ENCODE data around the gene CNOT1.

CNOT1 gene

GRCh38 chr16:58507195-58507962, 122.2 kb downstream of the CNOT1 start:
- FAIRE-seq: no peak
- no peak for DNase-seq (ENCODE audit: extremely low spot score, insufficient read length, low read depth)

GRCh38 chr16:58506241-58507194, 123.1 kb downstream of the CNOT1 start:
- FAIRE-seq (no peak), DNase-seq (ENCODE audit: extremely low spot score, insufficient read length, low read depth) (no peak)

GRCh38 chr16:58503863-58504688, 125.5 kb downstream of the CNOT1 start:
- FAIRE-seq (no peak), DNase-seq (ENCODE audit: extremely low spot score, insufficient read length, low read depth) (no peak)

DNA sequence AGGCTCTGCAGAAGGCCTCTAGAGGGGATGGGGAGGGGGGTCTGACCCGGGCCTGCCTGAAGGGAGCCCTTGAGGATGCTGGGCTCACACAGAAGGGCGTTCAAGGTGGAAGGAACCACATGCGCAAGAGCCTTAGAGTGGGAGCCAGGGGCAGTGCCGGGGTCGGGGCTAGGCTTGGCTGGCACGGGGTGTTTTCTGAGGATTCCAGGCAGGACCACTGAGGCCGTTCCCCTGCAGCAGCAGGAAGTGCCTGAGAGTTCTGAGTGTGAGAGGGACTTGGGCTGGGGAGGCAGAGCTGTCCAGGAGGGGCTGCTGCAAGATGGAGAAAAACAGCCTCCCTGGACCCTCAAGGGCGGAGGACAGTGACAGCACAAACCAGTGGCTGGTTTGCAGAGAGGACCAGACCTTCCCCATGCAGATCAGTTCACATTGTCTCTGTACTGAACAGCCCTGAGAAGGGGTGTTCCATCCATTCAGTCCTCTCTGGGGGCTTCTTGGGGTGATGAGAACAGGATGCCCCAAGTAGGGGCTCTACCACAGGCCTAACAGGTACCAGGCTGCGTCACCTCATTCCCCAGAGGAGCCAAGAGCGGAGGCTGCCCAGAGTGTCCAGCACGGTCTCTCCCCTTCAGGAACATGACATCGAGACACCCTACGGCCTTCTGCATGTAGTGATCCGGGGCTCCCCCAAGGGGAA, 126.3 kb downstream of the CNOT1 start:
- FAIRE-seq: no peak
- no peak for DNase-seq (ENCODE audit: extremely low spot score, insufficient read length, low read depth)

DNA sequence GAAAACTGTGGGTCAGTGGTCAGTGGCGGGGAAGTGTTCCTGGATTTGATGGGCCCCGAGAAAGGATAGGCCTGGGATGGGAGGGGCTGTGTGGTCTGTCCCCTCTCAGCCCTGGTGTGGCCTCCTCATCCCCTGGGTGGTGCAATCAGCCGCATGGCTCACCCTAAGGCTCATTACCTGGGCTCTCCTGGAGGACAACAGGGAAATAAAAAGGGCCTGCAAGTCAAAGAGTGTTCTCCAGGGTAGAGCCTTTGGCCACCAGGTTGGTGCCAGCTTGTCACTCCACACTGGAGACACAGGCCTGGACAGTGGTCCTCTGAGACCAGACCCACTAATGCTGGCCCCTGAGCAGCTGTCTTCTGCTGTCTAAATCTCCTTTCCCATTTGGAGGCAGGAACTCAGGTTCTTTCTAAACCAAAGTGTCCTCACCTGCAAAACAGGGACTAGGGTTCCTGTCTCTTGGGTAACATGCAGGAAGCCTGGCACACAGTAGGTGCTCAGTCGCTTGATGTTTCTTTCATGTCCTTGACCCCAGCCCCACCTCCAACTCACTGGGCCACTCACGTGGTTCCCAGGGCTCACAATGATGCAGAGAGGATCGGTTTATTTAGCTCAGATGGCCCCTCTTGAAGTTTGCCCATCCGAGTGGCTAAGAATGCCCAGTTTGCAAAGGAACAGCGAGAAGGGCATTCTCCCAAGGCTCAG, 127.3 kb downstream of the CNOT1 start:
- FAIRE-seq (no peak), DNase-seq (ENCODE audit: extremely low spot score, insufficient read length, low read depth) (no peak)

GRCh38 chr16:58501242-58502131, 128.1 kb downstream of the CNOT1 start:
- DNase-seq (ENCODE audit: extremely low spot score, insufficient read length, low read depth): no peak
- no peak for FAIRE-seq

DNA sequence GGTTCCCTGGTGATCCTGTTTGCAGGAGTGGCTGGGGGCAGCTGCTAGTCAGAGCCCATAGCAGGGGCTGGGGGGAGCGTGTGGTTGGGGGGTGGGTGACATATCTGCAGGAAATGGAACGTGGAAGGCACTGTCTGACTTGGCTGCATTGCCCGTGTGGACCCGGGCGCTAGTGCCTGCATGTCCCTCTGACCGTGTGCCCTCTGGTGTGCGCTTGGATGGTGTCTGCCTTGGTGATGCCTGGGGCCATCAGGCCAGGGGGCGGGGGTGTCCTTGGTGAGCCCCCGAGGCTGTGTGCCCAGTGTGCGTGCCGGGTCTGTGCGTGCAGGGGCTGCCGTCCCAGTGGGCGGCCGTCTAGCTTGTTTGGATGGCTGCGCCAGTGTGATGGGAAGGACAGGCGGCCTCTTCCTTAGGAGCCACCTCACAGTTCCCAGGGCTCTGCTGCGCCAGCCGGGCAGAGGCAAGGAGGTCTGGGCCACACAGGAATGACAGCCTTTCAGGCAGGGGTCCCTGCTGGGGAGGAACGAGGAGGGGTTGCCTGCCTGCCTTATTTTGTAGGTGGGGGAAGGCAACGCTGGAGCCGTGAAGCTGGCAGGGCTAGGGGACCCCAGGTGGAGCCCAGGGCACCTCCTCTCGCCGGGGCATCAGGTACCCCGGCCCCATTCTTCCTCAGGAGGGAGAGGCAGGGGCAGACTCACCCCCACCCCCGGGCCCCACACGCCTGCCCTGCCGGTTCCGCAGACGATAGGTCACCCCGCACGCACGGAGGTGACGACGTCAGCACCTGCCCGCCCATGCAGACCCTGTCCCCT, 129.0 kb downstream of the CNOT1 start:
- FAIRE-seq (no peak), DNase-seq (ENCODE audit: extremely low spot score, insufficient read length, low read depth) (no peak)

GRCh38 chr16:58499615-58500351, 129.8 kb downstream of the CNOT1 start, which contains the start of gene NDRG4:
Gene NDRG4, plus strand, starts transcription at chr16:58500143. Its CDS starts 106 bp downstream, at chr16:58500249.
- peak; percentile 51 for FAIRE-seq
- no peak for DNase-seq (ENCODE audit: extremely low spot score, insufficient read length, low read depth)

GRCh38 chr16:58499092-58499511, 130.5 kb downstream of the CNOT1 start:
- FAIRE-seq (no peak), DNase-seq (ENCODE audit: extremely low spot score, insufficient read length, low read depth) (no peak)

- FAIRE-seq (no peak), DNase-seq (ENCODE audit: extremely low spot score, insufficient read length, low read depth) (no peak)
Measured at GRCh38 chr16:58498341-58499091, 131.1 kb downstream of the CNOT1 start.

GRCh38 chr16:58497935-58498334, 131.7 kb downstream of the CNOT1 start:
- DNase-seq (ENCODE audit: extremely low spot score, insufficient read length, low read depth) (no peak), FAIRE-seq (no peak)

DNA sequence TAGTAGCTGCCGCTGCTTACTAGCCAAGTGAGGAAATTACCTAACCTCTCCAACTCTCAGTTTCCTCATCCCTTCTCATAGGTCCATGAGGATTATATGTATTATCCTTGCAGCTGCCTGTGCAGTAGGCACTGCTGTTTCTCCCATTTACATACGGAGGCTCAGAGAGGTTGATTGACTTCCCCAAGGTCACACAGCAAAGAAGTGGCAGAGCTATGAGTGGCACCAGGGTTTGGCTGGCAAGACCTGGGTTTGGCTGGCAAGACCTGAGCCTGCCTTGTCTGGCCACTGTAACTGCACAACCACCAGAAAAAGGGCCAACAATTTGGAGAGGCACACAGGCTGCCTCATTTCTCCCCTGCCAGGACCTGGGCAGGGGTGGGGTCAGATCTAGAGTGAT, 132.2 kb downstream of the CNOT1 start:
- no peak for DNase-seq (ENCODE audit: extremely low spot score, insufficient read length, low read depth)
- no peak for FAIRE-seq

GRCh38 chr16:58495521-58496331, 133.9 kb downstream of the CNOT1 start:
- no peak for DNase-seq (ENCODE audit: extremely low spot score, insufficient read length, low read depth)
- FAIRE-seq: no peak

DNA sequence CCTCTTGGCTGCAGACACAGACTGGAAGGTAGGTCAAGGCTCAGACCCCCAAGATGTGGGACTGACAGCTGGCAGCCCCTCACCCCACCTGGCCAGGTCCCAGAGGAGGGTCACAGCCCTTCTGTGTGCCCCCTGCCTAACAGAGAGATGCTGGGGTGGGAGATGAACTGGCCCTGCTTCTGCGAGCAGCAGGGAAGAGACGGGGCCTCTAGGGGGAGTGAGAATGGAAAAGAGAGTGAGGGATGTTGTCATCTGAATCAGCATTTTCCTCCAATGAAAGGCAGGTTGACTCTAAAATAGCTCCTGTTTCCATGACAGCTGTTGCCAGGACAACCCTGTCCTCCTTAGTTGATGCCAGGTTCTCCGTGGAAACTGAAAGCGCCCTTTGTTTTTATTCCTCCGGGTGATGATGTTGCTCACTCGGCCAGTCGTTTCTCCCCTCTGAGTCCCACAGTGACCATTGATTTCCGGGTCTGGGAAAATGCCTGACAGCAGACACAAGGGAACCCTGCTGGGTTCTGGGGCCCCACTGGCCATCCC, 134.6 kb downstream of the CNOT1 start:
- peak; percentile 62 for DNase-seq (ENCODE audit: extremely low spot score, insufficient read length, low read depth)
- peak; percentile 72 for FAIRE-seq
